GM12872 (cell line): ENCODE measurements around the gene MYO6.

Experiments used
- CTCF ChIP-seq: IDR thresholded peaks from 3 replicates; pipeline ENCODE4 v1.5.1; 2011; ENCODE audit warnings: low read depth, mild to moderate bottlenecking, low read length, moderate library complexity; ENCODE audit not compliant: insufficient read depth

MYO6 gene

GRCh38 chr6:75937846-75938245, 188.8 kb downstream of the MYO6 start:
- no peak for TF ChIP-seq CTCF

- no peak for TF ChIP-seq CTCF
These were observed 191.5 kb downstream of the MYO6 start for GRCh38 chr6:75940564-75940963.

GRCh38 chr6:75941509-75941908, 192.5 kb downstream of the MYO6 start:
- no peak for TF ChIP-seq CTCF

GRCh38 chr6:75943381-75943780, 194.3 kb downstream of the MYO6 start:
- TF ChIP-seq CTCF, result no peak

- TF ChIP-seq CTCF, result no peak
These were observed 197.2 kb downstream of the MYO6 start for GRCh38 chr6:75946146-75946831.

- no peak for TF ChIP-seq CTCF
These were observed 198.9 kb downstream of the MYO6 start for GRCh38 chr6:75947935-75948334.

- no peak for TF ChIP-seq CTCF
These were observed 203.1 kb downstream of the MYO6 start for GRCh38 chr6:75952128-75952527.

- TF ChIP-seq CTCF, result no peak
These were observed 214.5 kb downstream of the MYO6 start for GRCh38 chr6:75963569-75963968.
